DLD1 (cell line): ENCODE results near the gene LRRTM4.

ENCODE experiments used
- in situ Hi-C: cut with HindIII; loops from 2 replicates; pipeline ENCODE4 v1.10.0; 2017; ENCODE audit warnings: low sequenced_read_pairs

LRRTM4 gene

DNA sequence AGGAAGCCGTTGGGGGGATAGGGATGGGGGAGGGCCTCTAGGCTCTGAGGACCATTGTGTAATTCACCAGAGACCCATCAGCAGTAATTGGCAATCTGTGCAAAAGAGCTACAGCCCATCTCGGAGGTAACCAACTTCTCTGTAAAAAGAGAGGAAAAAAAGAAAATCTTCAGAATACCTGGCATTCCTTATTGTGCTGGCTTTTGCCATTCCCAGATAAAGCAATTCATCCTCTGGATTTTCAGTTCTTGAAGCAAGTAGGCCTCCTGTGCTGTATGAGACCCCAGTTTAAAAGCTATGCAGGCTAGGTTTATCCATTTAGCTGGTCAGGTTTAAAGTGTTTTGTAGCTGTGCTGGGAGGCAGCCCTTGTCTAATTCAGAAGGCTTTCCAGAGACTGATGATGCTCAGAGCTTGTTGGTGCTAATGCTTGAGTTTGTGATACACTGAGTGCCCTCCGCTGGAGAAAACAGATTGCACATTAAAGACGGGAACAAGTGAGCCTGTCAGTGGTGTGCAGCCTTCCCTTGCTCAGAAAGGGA lies at the start of gene LRRTM4:
TSS of gene LRRTM4 (minus strand) at position 446 of the 540 bp plus-strand sequence.
- in situ Hi-C loops: no loop called here

GRCh38 chr2:77571545-77571944 lies 49.4 kb upstream of the LRRTM4 start:
- in situ Hi-C loops: no loop called here

- in situ Hi-C loops: no loop called here
These were observed 45.5 kb upstream of the LRRTM4 start for GRCh38 chr2:77567723-77568122.

GRCh38 chr2:77566582-77566981 lies 44.4 kb upstream of the LRRTM4 start:
- in situ Hi-C loops: no loop called here

- in situ Hi-C loops: no loop called here
These were observed 44.0 kb upstream of the LRRTM4 start for GRCh38 chr2:77566131-77566530.

- in situ Hi-C loops: no loop called here
These were observed 30.8 kb upstream of the LRRTM4 start for GRCh38 chr2:77552956-77553355.

- in situ Hi-C loops: no loop called here
These were observed 15.9 kb upstream of the LRRTM4 start for GRCh38 chr2:77538031-77538430.

DNA sequence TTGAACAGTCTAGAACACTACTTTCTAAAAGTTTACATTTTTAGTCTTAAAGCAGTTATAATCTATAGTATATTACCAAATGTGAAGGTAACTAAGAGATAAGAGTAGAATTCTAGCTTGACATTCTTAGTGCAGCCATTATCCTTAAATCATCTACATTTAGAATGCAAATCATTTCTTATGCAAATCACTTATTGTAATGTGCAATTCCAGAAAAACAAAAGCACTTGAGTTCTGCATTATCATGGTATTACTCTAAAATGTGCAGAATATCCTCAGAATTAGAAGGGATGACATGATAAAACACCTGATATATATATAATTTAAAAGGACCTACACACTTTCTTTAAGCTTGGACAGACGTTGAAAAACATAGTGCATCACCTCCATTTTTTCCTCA lies 712 bp upstream of the LRRTM4 start:
- in situ Hi-C loops: no loop called here

DNA sequence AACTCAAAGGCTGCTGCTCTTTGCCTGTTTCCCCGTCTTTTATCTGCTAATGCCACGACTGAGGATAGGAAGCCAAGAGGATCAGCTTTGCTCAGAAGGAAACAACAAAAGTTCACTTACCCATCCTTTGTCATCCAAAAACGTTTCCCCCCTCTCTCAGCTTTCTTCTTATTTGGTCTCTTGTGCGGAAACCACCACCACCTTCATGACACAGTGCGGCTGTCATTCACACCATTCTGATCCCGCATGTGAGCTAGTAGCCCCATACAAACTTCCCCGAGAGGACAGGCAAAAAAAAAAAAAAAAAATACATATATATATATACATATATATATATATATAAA lies 656 bp downstream of the LRRTM4 start:
- in situ Hi-C loops: no loop called here

DNA sequence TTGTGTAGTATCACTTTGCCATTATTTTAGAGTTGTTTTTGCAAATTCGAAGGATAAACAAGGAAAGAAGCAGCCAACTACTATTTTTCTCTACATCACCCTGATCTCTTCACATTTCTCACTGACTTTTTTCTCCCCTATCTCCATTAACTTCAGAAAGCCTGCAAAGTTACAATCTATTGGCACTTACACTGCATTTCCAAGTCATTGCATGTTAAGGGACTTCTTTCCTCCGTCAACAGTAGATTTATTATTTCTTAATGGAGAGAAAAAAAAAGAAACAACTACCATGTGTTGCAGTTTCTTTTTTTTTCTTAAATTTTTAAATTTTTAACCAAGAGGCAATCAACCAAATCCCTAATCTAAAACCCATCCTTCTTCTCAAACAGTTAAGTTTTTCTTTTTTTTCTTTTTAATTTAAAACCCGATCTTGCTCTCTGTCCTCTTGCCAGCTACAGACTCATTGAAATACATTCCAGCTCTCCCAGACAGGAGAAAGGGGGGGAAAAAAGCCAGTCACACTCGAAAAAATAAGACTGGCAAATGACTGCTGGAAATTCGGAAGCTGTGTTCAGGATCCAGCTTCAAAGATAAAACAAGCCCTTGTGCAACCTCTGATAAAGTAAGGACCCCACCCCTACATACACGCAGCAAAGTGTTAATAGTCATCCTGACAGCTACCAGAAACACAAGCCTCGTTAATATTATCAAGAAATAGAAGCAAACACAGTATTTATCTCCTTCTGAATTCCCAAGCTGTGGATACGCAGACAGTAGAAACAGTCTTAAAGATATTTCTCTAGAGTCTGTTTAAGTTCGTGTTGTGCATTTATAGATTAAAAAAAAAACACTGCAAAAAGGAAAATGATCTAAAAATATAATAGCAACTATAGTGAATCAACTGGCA lies 1.3 kb downstream of the LRRTM4 start:
- in situ Hi-C loops: no loop called here

- in situ Hi-C loops: no loop called here
These were observed 2.2 kb downstream of the LRRTM4 start for GRCh38 chr2:77519888-77520506.

DNA sequence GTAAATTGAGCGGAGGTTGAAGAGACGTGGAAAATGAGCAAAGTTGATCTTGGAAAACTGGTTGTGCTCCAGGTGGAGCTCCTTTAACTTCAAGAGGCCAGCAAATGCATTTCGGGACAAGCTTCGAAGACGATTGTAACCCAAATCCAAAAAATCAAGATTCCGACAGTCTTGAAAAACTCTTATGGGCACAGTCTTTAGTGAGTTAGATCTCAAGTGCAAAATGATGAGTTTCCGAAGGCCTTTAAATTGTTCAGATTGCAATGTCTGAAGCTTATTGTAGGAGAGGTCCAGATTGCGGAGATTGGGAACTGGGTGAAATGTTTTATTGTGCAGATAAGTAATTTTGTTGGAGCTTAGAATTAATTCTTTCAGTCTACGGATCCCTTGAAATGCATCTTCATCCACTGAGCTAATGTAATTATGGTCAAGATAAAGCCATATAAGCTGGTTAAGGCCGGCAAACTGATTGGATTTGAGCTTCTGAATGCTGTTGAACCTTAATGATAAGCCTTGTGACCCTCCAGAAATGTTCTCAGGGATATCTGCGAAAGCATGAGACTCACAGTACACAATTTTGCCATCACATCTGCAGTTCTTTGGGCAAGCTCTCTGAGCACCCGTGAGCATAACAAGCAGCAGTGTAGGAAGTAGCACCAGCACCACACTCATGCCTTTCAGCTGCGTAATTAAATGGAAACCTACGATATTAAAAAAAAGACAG lies 2.9 kb downstream of the LRRTM4 start:
- in situ Hi-C loops: no loop called here

- in situ Hi-C loops: no loop called here
These were observed 3.9 kb downstream of the LRRTM4 start for GRCh38 chr2:77518311-77518710.

- in situ Hi-C loops: no loop called here
These were observed 9.0 kb downstream of the LRRTM4 start for GRCh38 chr2:77513191-77513590.

- in situ Hi-C loops: no loop called here
These were observed 9.7 kb downstream of the LRRTM4 start for GRCh38 chr2:77512507-77512906.

DNA sequence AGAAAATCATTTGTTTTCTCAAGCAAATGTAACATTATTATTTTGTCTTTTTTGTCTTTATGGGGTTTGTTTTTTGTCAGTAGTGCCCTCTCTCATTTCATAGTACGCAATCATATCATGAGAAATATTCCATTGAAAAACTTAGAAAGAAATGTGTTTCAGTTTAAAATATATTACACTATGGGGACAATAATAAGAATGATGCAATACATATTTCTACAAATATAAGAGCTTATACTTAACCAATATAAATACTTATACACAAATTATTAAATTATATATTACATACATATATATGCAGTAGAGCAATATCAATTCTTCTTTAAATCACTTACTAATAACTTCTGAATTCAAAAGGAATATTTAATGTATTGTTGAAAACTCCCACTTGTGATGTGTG lies 13.7 kb downstream of the LRRTM4 start:
- in situ Hi-C loops: no loop called here

GRCh38 chr2:77507657-77508056 lies 14.5 kb downstream of the LRRTM4 start:
- in situ Hi-C loops: no loop called here

DNA sequence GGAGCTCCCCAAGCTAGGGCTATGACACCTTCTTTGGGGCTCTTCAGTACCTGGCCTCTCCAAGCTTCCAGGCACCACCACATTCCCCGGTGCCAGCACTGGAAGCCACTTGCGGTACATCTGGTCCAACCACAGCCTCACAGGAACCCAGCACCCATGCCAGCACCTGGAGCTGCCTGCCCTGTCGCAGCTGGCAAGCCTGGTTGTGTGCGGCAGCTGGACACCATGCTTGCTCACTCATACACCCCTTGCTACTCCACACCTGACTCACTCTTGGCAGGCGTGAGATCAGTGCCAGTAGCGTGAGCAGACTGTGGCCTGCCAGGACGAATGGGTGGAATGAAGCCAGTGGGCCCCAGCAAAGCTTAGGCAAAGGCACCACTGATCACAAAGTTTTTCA lies 34.0 kb downstream of the LRRTM4 start:
- in situ Hi-C loops: no loop called here

DNA sequence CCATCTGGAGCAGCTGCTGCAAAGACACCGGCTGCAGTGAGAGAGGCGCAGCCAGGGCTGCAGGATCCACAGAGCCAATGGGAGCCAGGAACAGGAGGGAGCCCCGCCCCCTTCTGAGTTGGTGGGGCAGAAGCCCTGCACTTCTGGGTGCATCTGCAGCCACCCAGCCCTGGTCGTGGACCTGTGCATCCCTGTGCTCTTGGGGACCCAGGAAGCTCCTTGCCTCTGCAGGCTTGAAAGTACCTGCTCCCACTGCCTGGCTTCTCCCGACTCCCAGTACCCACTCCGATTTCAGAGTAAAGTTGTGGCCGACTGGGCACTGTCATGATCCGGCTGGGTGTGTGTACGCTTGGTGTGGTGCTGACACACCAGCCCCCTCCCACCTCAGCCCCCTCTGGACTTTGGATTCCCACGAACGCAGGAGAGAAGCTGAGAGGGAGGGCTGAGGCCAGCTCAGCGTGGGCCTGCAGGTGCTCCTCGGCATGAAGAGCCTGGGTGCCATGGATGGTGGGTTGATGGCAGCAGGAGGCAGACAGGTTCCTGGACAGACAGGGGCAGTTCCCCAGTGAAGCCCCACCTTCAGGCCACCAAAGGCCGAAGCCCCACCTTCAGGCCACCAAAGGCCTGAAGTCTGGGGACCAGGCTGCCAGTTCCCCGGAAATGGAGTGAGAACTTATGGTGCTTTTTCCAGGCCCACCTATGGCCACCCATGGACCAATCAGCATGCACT lies 34.9 kb downstream of the LRRTM4 start:
- in situ Hi-C loops: no loop called here

GRCh38 chr2:77484026-77484425 lies 38.1 kb downstream of the LRRTM4 start:
- in situ Hi-C loops: no loop called here

DNA sequence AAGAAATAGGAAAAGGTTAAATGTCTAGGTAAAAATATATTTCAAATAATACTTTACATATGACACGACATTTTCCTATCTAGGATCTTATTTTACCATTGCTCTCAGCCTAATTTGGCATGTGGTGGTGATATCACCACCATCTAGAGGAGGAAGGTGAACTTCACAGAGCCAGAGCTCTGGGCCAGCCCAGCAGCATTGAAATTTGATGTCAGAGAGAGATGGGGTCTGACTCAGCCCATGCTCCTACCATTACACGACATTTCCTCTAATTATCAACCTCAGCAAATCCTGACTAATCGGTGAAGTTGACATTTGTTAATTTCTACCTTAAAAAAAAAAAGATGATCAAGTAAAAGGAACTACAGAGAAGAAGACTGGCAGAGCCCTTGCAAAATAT lies 42.3 kb downstream of the LRRTM4 start:
- in situ Hi-C loops: no loop called here
